Retinal pigment epithelial cell (primary cell): Measurements from ENCODE around the gene OSBPL5.
A peak's percentile ranks its signal among the peaks of the same experiment; 100 is the strongest.

Source experiments
- DNase-seq: peaks from one replicate; pipeline ENCODE4 v3.0.0-alpha.2; 2010; ENCODE audit warnings: low read depth
- H3K4me3 ChIP-seq: 2 replicates; pipeline ENCODE4 v1.5.1; 2011; ENCODE audit warnings: mild to moderate bottlenecking, low read length, control low read depth, moderate library complexity
- TF ChIP-seq, protein P1 (sequence below): conservative IDR thresholded peaks from 2 replicates; pipeline ENCODE4 v1.5.1; 2011; ENCODE audit warnings: low read depth, low read length, control low read depth, inconsistent platforms

The OSBPL5 gene

DNA sequence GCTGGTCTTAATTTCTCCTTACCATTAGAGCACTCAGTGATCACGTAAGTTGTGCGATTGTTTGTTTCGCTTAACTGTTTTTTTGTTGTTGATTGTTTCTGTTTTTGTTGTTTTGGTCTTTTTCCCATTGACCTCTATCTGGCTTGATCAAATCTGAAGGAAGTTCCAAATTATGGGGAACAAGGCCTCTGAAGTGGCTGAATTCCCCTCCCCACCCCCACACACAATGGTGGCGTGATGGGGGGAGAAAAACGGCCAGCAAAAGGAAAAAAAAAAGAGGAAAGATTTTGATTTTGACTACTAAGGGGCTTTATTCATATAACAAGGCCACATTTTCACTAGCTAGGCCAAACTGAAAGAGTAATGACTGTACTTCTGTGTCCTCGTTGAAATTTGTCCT, 53.6 kb downstream of the OSBPL5 start:
- H3K4me3 ChIP-seq, result no peak overlapping the region
- TF ChIP-seq, protein P1, sequence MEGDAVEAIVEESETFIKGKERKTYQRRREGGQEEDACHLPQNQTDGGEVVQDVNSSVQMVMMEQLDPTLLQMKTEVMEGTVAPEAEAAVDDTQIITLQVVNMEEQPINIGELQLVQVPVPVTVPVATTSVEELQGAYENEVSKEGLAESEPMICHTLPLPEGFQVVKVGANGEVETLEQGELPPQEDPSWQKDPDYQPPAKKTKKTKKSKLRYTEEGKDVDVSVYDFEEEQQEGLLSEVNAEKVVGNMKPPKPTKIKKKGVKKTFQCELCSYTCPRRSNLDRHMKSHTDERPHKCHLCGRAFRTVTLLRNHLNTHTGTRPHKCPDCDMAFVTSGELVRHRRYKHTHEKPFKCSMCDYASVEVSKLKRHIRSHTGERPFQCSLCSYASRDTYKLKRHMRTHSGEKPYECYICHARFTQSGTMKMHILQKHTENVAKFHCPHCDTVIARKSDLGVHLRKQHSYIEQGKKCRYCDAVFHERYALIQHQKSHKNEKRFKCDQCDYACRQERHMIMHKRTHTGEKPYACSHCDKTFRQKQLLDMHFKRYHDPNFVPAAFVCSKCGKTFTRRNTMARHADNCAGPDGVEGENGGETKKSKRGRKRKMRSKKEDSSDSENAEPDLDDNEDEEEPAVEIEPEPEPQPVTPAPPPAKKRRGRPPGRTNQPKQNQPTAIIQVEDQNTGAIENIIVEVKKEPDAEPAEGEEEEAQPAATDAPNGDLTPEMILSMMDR, result no peak
- DNase-seq, result no peak

GRCh38 chr11:3109921-3110706, 55.0 kb downstream of the OSBPL5 start:
- no peak for DNase-seq
- TF ChIP-seq, protein P1, result peak; percentile 61
- H3K4me3 ChIP-seq, result no peak overlapping the region

DNA sequence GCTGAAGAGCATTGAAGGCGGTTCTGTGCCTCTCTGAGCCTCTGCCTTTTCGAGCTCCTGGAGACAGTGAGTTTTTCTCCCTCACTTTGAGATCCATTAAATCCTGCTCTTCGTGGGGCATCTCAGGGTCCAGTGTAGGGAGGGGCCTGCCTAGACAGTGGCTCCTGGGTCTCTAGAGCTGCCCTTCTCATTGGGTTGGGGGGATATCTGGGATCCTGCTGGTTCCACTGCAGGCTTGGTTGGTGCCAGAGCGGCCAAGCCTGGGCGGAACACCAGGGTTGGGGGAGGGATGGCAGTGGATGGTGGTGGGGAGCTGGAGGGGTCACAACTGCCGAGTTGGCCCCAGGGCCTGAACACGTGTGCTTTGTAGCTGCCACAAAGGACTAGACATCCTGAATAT, 55.7 kb downstream of the OSBPL5 start:
- DNase-seq, result no peak
- TF ChIP-seq, protein P1, result no peak
- H3K4me3 ChIP-seq, result no peak overlapping the region

DNA sequence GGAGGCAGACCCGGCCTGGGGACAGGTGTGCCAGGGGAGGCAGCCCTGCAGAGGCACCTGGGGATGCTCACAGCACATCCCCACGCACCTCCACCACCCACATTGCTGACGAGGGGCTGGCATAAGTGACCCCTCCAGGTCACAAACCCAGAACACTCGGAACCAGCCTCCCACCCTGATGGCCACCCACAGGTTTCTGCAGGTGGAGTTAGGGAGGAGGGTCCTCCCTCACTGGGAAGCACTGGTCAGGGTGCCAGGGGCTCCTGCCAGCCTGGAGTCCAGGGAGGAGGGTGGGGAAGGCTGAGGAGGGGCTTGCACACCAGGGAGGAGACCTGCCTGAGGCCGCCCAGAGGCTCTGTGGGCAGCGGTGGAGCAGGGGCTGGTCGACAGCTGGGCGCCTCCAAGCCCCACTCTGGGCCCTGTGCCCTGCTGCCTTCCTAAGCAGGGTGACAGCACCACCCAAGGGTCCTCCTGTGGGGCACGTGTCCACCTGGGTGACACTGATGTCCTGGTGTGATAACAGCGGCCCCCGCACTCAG, 56.9 kb downstream of the OSBPL5 start:
- TF ChIP-seq, protein P1, result no peak
- DNase-seq, result no peak
- no peak overlapping the region for H3K4me3 ChIP-seq

DNA sequence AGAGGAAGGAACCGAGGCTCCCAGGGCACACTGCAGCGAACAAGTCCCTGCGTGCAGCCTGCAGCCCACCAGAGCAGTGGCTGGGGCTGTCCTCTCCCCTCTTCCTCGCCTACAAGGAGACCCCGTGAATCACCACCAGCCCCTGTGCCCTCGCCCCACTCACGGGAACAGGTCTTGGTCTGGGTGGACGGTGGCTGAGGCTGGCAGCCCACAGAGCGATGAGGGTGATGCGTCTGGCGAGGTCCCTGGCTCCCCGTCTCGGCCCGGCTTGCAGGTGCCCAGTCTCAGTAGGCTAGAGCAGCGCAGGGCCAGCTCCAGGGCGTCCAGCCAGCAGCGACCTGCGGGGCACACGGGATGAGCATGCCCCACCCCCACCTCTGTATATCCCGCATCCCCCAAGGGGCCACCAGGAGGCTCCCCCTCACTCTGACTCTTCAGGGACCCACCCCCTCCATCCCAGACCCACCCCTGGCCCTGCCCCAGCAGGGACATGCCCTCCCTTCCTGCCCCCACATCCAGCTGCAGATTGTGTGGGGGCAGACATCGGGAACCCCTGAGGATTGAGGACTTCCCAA, 57.4 kb downstream of the OSBPL5 start:
- DNase-seq, result no peak

GRCh38 chr11:3106736-3107524, 58.2 kb downstream of the OSBPL5 start:
- DNase-seq, result no peak
- H3K4me3 ChIP-seq, result no peak overlapping the region
- TF ChIP-seq, protein P1, result no peak

More for the DNA sequence above, 57.4 kb downstream of the OSBPL5 start:
- H3K4me3 ChIP-seq, result no peak overlapping the region
- TF ChIP-seq, protein P1, result no peak
